ENCODE measurements around the gene SYNDIG1. TPM values are rescaled to one million over a fixed set of nuclear protein-coding genes. Genes with fewer than 3 reads are reported as not detected.
A peak's percentile ranks its signal among the peaks of the same experiment; 100 is the strongest.

The SYNDIG1 gene
- total RNA-seq, 2 donors from 2014 or later = 0.73 to 4.5 TPM

DNA sequence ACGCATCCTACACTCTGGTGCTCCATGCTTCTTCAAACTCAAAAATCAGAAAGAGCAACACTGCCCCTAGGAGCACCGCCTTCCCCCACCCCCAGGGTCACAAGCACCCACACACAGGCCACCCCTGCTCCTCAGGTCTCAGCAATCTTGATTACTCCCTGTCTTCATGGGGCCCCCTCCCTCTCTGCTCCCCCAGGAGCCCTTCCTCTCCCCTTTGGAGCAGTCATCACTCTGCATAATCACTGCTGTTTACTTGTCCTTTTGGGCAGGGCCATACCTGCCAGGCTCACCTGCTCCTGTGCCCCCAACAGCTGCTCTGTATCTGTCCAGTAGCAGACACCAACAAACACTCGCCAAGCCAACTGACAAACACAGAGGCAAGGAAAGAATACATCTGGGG is 7.6 kb upstream of the SYNDIG1 start:
- Histone ChIP-seq H3K27ac (no peak overlapping the region), H3K36me3 (no peaks in the 10 kb centered on the region), H3K4me3 (no peak overlapping the region), H3K27me3 (replicated peaks; ENCODE audit: insufficient read depth) (no peaks in the 10 kb centered on the region), H3K4me1 (replicated peaks) (no peaks in the 10 kb centered on the region), H3K9me3 (no peaks in the 10 kb centered on the region)
- intact Hi-C loops (cut with DNase I) = no loop called here
- TF ChIP-seq POLR2AphosphoS5 (IDR thresholded peaks at IDR 0.05) = no peak
- no peak for TF ChIP-seq POLR2A (IDR thresholded peaks at IDR 0.05)
- TF ChIP-seq, protein P1, sequence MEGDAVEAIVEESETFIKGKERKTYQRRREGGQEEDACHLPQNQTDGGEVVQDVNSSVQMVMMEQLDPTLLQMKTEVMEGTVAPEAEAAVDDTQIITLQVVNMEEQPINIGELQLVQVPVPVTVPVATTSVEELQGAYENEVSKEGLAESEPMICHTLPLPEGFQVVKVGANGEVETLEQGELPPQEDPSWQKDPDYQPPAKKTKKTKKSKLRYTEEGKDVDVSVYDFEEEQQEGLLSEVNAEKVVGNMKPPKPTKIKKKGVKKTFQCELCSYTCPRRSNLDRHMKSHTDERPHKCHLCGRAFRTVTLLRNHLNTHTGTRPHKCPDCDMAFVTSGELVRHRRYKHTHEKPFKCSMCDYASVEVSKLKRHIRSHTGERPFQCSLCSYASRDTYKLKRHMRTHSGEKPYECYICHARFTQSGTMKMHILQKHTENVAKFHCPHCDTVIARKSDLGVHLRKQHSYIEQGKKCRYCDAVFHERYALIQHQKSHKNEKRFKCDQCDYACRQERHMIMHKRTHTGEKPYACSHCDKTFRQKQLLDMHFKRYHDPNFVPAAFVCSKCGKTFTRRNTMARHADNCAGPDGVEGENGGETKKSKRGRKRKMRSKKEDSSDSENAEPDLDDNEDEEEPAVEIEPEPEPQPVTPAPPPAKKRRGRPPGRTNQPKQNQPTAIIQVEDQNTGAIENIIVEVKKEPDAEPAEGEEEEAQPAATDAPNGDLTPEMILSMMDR (IDR thresholded peaks at IDR 0.05) = no peak
- DNase-seq (ENCODE audit: low spot score) = no peak
- 90% methylated on average over 3 of the region's 3 CpGs for WGBS

DNA sequence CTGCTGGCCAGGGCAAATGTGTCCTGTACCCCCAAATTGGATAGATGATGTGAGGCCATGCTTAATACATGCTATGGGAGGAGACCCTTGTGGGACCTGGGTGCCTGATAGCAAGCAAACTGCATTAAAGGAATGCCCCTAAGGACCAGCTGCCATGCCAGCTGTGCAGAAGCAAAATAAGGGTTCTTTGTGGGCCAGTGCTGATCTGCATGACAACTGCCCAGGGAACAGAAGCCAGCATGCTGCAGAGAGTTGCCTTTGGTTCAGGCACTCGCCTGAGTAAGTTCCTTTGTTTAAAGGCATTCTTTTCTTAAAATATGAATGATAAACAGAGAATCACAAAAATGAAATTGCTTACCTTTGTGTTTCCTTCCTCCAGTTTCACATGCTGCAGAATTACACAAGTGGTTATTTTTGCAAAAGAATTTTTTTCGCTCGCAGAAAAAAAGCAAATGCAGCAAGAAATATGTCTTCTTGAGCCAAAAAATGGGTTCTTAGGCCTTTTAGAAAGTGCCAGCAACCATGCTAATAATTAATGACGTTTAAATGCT is 6.9 kb upstream of the SYNDIG1 start:
- no peaks in the 10 kb centered on the region for H3K4me1 ChIP-seq (replicated peaks)
- no peak overlapping the region for H3K27ac ChIP-seq
- no peaks in the 10 kb centered on the region for H3K9me3 ChIP-seq
- no peaks in the 10 kb centered on the region for H3K27me3 ChIP-seq (replicated peaks; ENCODE audit: insufficient read depth)
- 68% methylated on average over 4 of the region's 4 CpGs for WGBS
- TF ChIP-seq, protein P1 (IDR thresholded peaks at IDR 0.05) = no peak
- no peak for TF ChIP-seq POLR2AphosphoS5 (IDR thresholded peaks at IDR 0.05)
- no peak for TF ChIP-seq POLR2A (IDR thresholded peaks at IDR 0.05)
- intact Hi-C loops (cut with DNase I) = no loop called here
- no peak overlapping the region for H3K4me3 ChIP-seq
- DNase-seq (ENCODE audit: low spot score) = no peak
- no peaks in the 10 kb centered on the region for H3K36me3 ChIP-seq

DNA sequence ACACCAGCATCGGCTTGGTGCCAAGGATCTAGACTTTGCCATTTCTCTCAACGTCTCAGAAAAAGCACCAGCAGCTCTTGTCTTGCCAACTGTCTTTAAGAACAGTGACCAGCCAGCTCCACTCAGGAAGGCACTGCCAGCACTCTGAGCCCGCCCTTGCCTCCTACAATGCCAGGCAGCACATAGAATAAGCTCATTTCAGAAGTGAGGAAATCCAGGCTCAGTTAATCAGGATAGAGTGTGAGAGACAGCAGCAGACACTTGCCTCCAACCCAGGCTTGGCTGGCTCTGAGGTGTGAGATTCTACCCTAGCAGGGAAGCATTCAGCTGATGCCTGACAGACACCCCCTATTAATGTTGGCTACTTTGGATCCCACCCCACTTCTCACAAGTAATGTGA is 4.3 kb upstream of the SYNDIG1 start:
- Histone ChIP-seq H3K9me3 (no peaks in the 10 kb centered on the region), H3K27ac (no peak overlapping the region), H3K4me1 (replicated peaks) (no peaks in the 10 kb centered on the region), H3K27me3 (replicated peaks; ENCODE audit: insufficient read depth) (peaks cover 7% of the 10 kb centered on the region), H3K4me3 (no peak overlapping the region), H3K36me3 (no peaks in the 10 kb centered on the region)
- TF ChIP-seq, protein P1 (IDR thresholded peaks at IDR 0.05) = no peak
- TF ChIP-seq POLR2AphosphoS5 (IDR thresholded peaks at IDR 0.05) = no peak
- no peak for TF ChIP-seq POLR2A (IDR thresholded peaks at IDR 0.05)
- 77% methylated on average over 3 of the region's 3 CpGs for WGBS
- no peak for DNase-seq (ENCODE audit: low spot score)
- intact Hi-C loops (cut with DNase I) = no loop called here

DNA sequence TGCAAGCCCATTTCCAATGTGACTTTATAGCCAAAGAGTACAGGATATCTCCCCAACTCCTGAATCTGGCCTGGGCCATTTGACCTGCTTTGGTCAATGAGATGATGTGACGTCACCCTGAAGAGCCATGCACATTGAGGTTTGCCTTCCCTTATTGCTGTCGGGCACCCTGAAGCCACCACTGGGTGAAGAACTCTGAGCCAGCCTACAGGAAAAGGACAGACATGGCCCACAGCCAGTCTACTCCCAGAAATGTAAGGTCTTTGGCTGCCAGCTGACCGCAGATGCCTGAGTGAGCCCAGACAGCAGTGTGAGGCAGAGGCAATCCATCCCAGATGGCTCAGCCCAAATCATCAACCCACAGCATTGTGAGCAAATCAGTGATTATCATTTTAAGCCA is 3.7 kb upstream of the SYNDIG1 start:
- H3K4me3 ChIP-seq = no peak overlapping the region
- DNase-seq (ENCODE audit: low spot score) = no peak
- peaks cover 12% of the 10 kb centered on the region for H3K27me3 ChIP-seq (replicated peaks; ENCODE audit: insufficient read depth)
- H3K36me3 ChIP-seq = no peaks in the 10 kb centered on the region
- intact Hi-C loops (cut with DNase I) = no loop called here
- no peak for TF ChIP-seq POLR2A (IDR thresholded peaks at IDR 0.05)
- TF ChIP-seq, protein P1 (IDR thresholded peaks at IDR 0.05) = no peak
- TF ChIP-seq POLR2AphosphoS5 (IDR thresholded peaks at IDR 0.05) = no peak
- WGBS = 69% methylated on average over 3 of the region's 3 CpGs
- no peaks in the 10 kb centered on the region for H3K4me1 ChIP-seq (replicated peaks)
- no peaks in the 10 kb centered on the region for H3K9me3 ChIP-seq
- no peak overlapping the region for H3K27ac ChIP-seq

DNA sequence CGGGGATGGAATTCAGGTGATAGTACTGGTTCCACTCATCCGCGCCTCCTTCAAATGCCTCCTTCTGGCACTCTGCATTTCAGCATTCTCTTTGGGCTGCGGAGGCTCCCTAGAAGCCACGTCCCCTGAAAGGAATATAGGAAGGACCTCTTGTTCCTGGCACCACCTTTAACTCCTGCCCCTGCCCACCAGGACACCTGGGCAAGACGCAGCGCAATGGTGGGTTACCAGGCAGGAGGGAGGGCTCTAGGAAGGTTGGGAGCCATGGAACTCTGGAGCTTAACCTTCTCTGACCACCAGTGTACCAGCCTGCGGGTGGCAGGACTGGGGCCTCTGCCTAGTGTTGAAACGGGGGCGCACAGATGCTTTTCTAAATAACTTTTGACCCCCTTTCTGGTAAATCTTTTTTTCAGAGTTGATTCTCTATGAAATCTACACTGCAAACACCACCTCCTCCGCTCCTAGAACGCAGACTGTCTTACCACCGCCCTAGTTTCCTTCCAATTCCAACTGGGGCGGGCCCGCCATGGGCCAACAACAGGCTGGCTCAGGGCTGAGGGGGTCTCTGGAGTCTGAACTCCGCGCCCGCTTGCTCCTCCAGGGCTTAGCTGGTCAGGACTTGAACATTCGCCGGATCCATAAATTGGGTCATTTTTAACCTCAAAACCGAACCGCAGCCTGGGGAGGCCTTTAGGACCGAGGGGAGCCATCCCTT is 871 bp upstream of the SYNDIG1 start:
- TF ChIP-seq POLR2AphosphoS5 (IDR thresholded peaks at IDR 0.05) = no peak
- intact Hi-C loops (cut with DNase I) = no loop called here
- H3K4me3 ChIP-seq = peak overlapping the region; percentile 27 to 35
- H3K36me3 ChIP-seq = no peaks in the 10 kb centered on the region
- H3K27me3 ChIP-seq (replicated peaks; ENCODE audit: insufficient read depth) = peaks cover 14% of the 10 kb centered on the region
- no peak overlapping the region for H3K27ac ChIP-seq
- 59% methylated on average over 20 of the region's 23 CpGs for WGBS
- DNase-seq (ENCODE audit: low spot score) = no peak
- H3K9me3 ChIP-seq = no peaks in the 10 kb centered on the region
- no peaks in the 10 kb centered on the region for H3K4me1 ChIP-seq (replicated peaks)

Data from prostate gland (tissue), 2 donors.